Nephron (organoid): Measurements from ENCODE around the gene RBM15B.
"Not testable (repeated sequence)": the region's sequence is repeated elsewhere in the genome, so short reads cannot be mapped to it uniquely, and the experiment has no call there.

Source experiments
- H3K27ac Mint-ChIP-seq, 3 experiments: 2 replicates each; pipeline ENCODE4 v1.8.0; 2020; ENCODE audit warnings: mixed read lengths in 3 of 3, mild to moderate bottlenecking in 2 of 3, moderate library complexity in 1 of 3
- H3K27me3 Mint-ChIP-seq: 2 replicates; pipeline ENCODE4 v1.8.0; 2021; ENCODE audit warnings: low read depth, mild to moderate bottlenecking, moderate library complexity, mixed read lengths
- H3K36me3 Mint-ChIP-seq: 2 replicates; pipeline ENCODE4 v1.8.0; 2020; ENCODE audit warnings: low read depth, mixed read lengths
- H3K4me1 Mint-ChIP-seq: 2 replicates; pipeline ENCODE4 v1.8.0; 2020; ENCODE audit warnings: mixed read lengths
- H3K4me3 Mint-ChIP-seq, 3 experiments: 2 replicates each; pipeline ENCODE4 v1.8.0; 2020; ENCODE audit warnings: mild to moderate bottlenecking in 3 of 3, mixed read lengths in 3 of 3, moderate library complexity in 2 of 3
- H3K9me3 Mint-ChIP-seq: 2 replicates; pipeline ENCODE4 v1.8.0; 2020; ENCODE audit warnings: mixed read lengths
- TF ChIP-seq, protein P1 (sequence below), 3 experiments: fragments of 200-600 bp; sonication (generic); IDR thresholded peaks; one replicate each; pipeline ENCODE4 v1.5.0; 2021; ENCODE audit warnings: antibody characterized with exemption in 3 of 3; ENCODE audit not compliant: unreplicated experiment in 3 of 3

The RBM15B gene

GRCh38 chr3:51384055-51384725 is 6.9 kb upstream of the RBM15B start:
- Mint-ChIP-seq H3K9me3 (no peaks in the 10 kb centered on the region), H3K27ac (peak overlapping the region; percentile 98 to 99 (median 99)), H3K4me3 (peak overlapping the region; percentile 99), H3K36me3 (peaks cover 25% of the 10 kb centered on the region), H3K4me1 (peaks cover 51% of the 10 kb centered on the region), H3K27me3 (no peaks in the 10 kb centered on the region)
- TF ChIP-seq, protein P1, sequence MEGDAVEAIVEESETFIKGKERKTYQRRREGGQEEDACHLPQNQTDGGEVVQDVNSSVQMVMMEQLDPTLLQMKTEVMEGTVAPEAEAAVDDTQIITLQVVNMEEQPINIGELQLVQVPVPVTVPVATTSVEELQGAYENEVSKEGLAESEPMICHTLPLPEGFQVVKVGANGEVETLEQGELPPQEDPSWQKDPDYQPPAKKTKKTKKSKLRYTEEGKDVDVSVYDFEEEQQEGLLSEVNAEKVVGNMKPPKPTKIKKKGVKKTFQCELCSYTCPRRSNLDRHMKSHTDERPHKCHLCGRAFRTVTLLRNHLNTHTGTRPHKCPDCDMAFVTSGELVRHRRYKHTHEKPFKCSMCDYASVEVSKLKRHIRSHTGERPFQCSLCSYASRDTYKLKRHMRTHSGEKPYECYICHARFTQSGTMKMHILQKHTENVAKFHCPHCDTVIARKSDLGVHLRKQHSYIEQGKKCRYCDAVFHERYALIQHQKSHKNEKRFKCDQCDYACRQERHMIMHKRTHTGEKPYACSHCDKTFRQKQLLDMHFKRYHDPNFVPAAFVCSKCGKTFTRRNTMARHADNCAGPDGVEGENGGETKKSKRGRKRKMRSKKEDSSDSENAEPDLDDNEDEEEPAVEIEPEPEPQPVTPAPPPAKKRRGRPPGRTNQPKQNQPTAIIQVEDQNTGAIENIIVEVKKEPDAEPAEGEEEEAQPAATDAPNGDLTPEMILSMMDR (IDR thresholded peaks at IDR 0.05; ENCODE audit: unreplicated experiment in 3 of 3), result no peak

DNA sequence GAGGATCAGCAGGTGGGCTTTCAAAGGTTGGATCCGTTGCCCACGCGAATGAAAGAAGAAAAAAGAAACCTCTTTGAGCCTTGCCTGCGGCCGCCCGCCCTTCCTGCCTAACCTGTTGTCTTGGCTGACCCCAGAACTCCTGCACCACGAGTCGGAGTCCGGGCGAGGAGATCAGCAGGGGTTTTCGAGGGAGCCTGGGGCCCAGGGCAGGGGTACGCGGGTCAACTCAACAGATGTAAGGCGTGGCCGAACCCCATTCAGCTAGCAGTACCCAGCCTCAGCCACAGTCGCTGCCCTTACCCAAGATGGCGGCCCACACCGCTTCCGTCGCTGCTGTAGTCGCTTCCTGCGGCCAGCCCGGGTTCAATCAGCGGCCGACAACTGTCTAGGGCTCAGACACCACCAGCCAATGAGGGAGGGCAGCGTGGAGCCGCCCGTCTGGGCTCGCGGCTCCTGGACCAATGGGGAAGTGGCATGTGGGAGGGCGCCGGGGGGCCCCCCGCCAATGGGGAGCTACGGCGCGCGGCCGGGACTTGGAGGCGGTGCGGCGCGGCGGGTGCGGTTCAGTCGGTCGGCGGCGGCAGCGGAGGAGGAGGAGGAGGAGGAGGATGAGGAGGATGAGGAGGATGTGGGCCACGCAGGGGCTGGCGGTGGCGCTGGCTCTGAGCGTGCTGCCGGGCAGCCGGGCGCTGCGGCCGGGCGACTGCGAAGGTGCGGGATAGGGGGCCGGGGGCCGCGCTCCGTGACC is 6.2 kb upstream of the RBM15B start, which contains the start of gene MANF:
TSS of gene MANF (plus strand) at position 566 of the 748 bp plus-strand sequence. CDS start at position 618, 52 bp downstream.
- H3K27ac Mint-ChIP-seq, result peak within 1 kb of the TSS; percentile 98 to 99 (median 99)
- peaks cover 54% of the 10 kb centered on the region for H3K4me1 Mint-ChIP-seq
- no peaks in the 10 kb centered on the region for H3K9me3 Mint-ChIP-seq
- peak within 1 kb of the TSS; percentile 99 for H3K4me3 Mint-ChIP-seq
- TF ChIP-seq, protein P1 (IDR thresholded peaks at IDR 0.05; ENCODE audit: unreplicated experiment in 3 of 3), result no peak
- peaks cover 31% of the 10 kb centered on the region for H3K36me3 Mint-ChIP-seq
- H3K27me3 Mint-ChIP-seq, result no peaks in the 10 kb centered on the region

DNA sequence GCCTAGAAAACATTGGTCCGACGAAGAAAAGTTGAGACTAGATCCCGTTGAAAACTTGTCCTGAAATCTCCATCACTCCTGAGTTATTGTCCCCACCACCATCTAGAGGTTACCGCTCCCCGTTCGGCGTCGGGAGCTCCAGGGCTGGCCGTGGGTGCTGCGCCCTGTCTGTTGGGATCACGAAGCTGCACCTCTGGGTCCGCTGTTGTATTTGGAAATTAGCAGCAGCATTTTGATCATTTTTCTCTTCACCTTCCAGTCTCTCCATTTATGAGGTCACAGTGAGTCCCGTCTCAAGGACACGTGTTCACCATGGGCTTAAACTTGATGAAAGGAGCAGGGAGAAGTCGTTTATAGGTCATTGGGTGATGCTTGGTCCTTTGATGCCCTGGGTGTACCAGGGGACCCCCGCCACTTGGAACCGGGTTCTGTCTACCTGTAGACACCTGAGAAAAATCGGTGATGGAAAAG is 5.4 kb upstream of the RBM15B start:
- peak overlapping the region; percentile 97 to 99 (median 99) for H3K4me3 Mint-ChIP-seq
- H3K27ac Mint-ChIP-seq, result peak overlapping the region; percentile 88 to 99 (median 98)
- peaks cover 31% of the 10 kb centered on the region for H3K36me3 Mint-ChIP-seq
- peaks cover 54% of the 10 kb centered on the region for H3K4me1 Mint-ChIP-seq
- no peaks in the 10 kb centered on the region for H3K9me3 Mint-ChIP-seq
- TF ChIP-seq, protein P1 (IDR thresholded peaks at IDR 0.05; ENCODE audit: unreplicated experiment in 3 of 3), result no peak
- H3K27me3 Mint-ChIP-seq, result no peaks in the 10 kb centered on the region

GRCh38 chr3:51386159-51386851 is 4.8 kb upstream of the RBM15B start:
- Mint-ChIP-seq H3K9me3 (no peaks in the 10 kb centered on the region), H3K4me1 (peaks cover 54% of the 10 kb centered on the region), H3K27me3 (no peaks in the 10 kb centered on the region), H3K4me3 (peak overlapping the region; percentile 97 to 99 (median 99)), H3K27ac (peak overlapping the region; percentile 88 to 99 (median 98)), H3K36me3 (peaks cover 31% of the 10 kb centered on the region)
- TF ChIP-seq, protein P1 (IDR thresholded peaks at IDR 0.05; ENCODE audit: unreplicated experiment in 3 of 3), result no peak

DNA sequence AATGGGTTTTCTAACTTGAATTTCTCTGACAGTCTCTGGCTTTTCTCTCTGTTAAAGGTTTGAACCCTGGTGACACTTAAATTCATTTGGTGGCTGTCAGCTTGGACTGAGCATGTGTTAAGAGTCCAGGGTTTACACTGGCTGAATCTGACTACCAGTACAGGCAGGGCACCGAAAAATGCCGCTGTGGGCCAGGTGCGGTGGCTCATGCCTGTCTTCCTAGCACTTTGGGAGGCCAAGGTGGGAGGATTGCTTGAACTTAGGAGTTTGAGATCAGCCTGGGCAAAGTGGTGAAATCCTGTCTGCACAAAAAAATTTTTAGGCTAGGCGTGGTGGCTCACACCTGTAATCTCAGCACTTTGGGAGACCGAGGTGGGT is 4.2 kb upstream of the RBM15B start:
- peak overlapping the region; percentile 97 to 99 (median 99) for H3K4me3 Mint-ChIP-seq
- no peaks in the 10 kb centered on the region for H3K27me3 Mint-ChIP-seq
- H3K36me3 Mint-ChIP-seq, result peaks cover 31% of the 10 kb centered on the region
- peak overlapping the region in 2 of 3 experiments; percentile 88 to 99 for H3K27ac Mint-ChIP-seq
- H3K4me1 Mint-ChIP-seq, result peaks cover 54% of the 10 kb centered on the region
- TF ChIP-seq, protein P1 (IDR thresholded peaks at IDR 0.05; ENCODE audit: unreplicated experiment in 3 of 3), result no peak
- H3K9me3 Mint-ChIP-seq, result no peaks in the 10 kb centered on the region

- Mint-ChIP-seq H3K4me3 (peak overlapping the region; percentile 97 to 99 (median 99)), H3K4me1 (peaks cover 54% of the 10 kb centered on the region), H3K27ac (peak overlapping the region in 1 of 3 experiments; percentile 25), H3K36me3 (peaks cover 32% of the 10 kb centered on the region)
- H3K9me3 Mint-ChIP-seq, H3K27me3 Mint-ChIP-seq: not testable (repeated sequence)
Measured at GRCh38 chr3:51387281-51387680, 3.8 kb upstream of the RBM15B start.
